Measurements from ENCODE around the gene ZNF710.
"Not testable (repeated sequence)": the region's sequence is repeated elsewhere in the genome, so short reads cannot be mapped to it uniquely, and the experiment has no call there.

The ZNF710 gene

GRCh38 chr15:90108038-90108437 lies 106.9 kb downstream of the ZNF710 start:
- not testable (repeated sequence) for DNase-seq

- DNase-seq, result not testable (repeated sequence)
Measured at GRCh38 chr15:90109163-90109751, 108.1 kb downstream of the ZNF710 start.

- DNase-seq, result no peak
Measured at GRCh38 chr15:90113166-90113565, 112.0 kb downstream of the ZNF710 start.

- DNase-seq, result no peak
Measured at GRCh38 chr15:90114451-90114901, 113.4 kb downstream of the ZNF710 start.

- no peak for DNase-seq
Measured at GRCh38 chr15:90115783-90116182, 114.7 kb downstream of the ZNF710 start.

GRCh38 chr15:90119367-90119766 lies 118.2 kb downstream of the ZNF710 start:
- no peak for DNase-seq

GRCh38 chr15:90121086-90121485 lies 120.0 kb downstream of the ZNF710 start:
- DNase-seq, result no peak

GRCh38 chr15:90124507-90124906 lies 123.4 kb downstream of the ZNF710 start:
- DNase-seq, result no peak

GRCh38 chr15:90126022-90126421 lies 124.9 kb downstream of the ZNF710 start:
- DNase-seq, result no peak

- DNase-seq, result no peak
Measured at GRCh38 chr15:90126596-90127435, 125.7 kb downstream of the ZNF710 start.

GRCh38 chr15:90130291-90130690 lies 129.2 kb downstream of the ZNF710 start:
- DNase-seq, result no peak
